Measurements from ENCODE around the gene TECPR1.

- TF ChIP-seq SUZ12 (IDR thresholded peaks at IDR 0.05; ENCODE audit: extremely low read depth, insufficient read depth, insufficient read length) (no peak), YY1 (IDR thresholded peaks at IDR 0.05; ENCODE audit: insufficient read depth, insufficient read length) (no peak)
Measured at GRCh38 chr7:98221611-98222532, 30.2 kb downstream of the TECPR1 start.

All from NT2/D1 (cell line).